Epidermal melanocyte (primary cell): Measurements from ENCODE around the gene KRTAP25-1.

ENCODE experiments used
- DNase-seq: peaks from one replicate; pipeline ENCODE4 v3.0.0; 2011; ENCODE audit warnings: low spot score; ENCODE audit not compliant: insufficient read length

Gene KRTAP25-1, protein sequence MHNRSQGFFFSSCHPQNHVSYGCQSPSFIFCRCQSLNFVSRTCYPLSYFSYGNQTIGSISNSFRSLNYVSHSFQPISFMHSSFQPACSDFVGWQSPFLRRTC

DNA sequence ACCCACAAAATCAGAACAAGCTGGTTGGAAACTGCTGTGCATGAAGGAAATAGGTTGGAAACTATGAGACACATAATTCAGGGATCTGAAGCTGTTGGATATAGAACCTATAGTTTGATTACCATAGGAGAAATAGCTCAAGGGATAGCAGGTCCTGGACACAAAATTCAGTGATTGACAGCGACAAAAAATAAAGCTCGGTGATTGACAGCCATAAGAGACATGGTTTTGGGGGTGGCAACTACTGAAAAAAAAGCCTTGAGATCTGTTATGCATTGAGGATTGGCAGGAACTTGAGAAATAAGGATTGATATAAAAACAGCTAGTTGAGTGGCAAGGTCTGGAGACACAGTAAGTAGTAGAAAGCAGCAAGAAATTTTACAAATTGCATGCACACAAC is at the start of gene KRTAP25-1:
Gene KRTAP25-1, minus strand, starts transcription at position 300 of the 400 bp plus-strand sequence. Its CDS starts 24 bp downstream, at position 276.
- DNase-seq: no peak

DNA sequence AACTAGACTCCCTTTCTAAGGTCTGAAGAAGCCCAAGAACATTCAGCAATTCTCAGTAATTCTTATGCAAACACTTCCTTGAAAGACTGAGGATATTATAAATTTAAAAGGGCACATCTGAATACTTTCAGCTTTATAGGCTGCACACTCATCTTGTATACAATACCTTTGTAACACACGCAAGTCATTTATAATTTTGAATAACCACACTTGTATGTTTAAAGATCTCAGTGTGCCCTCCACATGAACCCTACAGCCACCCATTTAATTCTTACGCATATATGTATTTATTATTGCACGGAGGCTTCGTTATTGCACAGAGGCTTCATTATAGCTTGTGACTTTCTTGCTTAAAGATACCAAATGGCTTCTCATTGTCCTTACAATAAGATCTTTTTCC is 49.4 kb upstream of the KRTAP25-1 start:
- no peak for DNase-seq

DNA sequence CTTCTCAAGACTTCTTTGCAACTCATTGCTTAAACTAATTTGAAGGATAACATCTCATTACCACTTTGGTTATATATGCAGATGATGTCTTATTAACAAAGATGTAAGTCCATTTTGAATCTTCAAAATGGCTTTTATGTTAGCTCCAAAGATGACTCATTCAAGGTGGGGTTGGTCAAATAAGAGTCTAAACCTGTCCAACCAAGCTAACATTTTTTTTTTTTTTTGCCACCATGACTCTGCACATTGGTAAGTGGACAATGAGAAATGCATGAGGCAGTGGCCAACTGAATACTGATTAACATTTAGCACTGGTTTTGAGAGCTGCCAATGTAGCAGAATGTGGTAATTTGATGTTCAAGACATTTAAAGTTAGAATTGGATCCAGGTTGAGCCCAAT is 48.5 kb upstream of the KRTAP25-1 start:
- no peak for DNase-seq

DNA sequence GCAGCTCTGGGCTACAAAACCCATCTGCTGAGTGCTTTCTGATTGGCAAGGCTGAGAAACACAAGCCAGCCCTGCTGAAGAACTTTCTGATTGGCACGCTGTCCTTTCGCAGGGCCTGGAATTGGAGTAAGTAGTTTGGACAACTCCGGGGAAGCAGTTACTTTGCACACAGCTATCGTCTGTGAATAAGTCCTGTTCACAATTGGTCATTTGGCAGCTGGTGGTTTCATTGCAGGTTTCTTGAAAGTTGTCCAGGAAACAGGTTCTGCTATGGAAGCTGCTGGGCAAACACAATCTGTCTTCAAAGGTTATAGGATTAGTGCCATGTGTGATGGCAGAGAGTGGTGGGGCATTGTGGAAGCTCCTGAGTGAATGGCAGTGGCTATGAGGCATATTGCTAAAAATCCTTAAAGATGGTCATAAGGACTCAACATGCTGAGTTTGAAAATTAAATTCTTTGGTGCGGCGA is 48.0 kb upstream of the KRTAP25-1 start, which contains the start of gene KRTAP27-1:
Gene KRTAP27-1, minus strand, starts transcription at position 419 of the 469 bp plus-strand sequence. Its CDS starts 26 bp downstream, at position 393.
- no peak for DNase-seq

- DNase-seq: no peak
Measured at GRCh38 chr21:30336596-30336995, 47.3 kb upstream of the KRTAP25-1 start.

DNA sequence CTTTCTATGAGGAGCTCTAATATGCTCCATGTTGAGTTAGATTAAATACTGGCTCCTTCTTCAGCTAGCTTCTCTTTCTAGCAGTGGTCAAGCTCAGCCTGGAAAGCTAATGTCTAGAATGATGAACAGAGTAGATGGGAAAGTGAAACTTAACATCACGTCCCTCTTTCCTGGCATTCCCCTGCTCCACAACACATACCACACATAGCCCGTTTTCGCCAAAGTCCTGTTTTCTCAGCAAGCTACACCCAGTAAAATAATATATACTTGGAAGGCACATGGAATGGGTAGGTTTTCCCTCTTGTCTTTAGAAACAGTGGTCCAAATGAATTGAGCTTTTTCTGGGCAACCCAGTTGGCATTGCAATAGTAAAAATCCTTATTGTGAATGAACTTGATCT is 44.4 kb upstream of the KRTAP25-1 start:
- DNase-seq: no peak

DNA sequence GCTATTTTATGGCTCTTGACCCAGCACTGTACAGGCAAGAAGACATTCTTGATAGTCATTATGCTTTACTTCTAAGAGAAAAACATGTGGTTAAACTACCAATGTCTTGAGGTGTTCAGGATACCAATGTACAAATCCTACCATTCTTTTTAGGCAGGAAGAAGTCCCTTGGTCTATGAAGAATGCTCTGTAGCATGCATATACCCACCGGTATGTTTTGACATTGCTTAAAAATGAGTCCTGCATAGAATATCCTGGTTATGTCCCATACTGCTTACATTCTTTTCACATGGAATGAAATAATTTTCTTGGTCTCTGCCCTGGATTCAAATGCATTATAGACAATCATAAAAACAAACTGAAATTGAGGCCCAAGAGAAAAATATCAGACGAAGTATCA is 43.4 kb upstream of the KRTAP25-1 start:
- DNase-seq: no peak

- no peak for DNase-seq
Measured at GRCh38 chr21:30329203-30329875, 40.0 kb upstream of the KRTAP25-1 start.

DNA sequence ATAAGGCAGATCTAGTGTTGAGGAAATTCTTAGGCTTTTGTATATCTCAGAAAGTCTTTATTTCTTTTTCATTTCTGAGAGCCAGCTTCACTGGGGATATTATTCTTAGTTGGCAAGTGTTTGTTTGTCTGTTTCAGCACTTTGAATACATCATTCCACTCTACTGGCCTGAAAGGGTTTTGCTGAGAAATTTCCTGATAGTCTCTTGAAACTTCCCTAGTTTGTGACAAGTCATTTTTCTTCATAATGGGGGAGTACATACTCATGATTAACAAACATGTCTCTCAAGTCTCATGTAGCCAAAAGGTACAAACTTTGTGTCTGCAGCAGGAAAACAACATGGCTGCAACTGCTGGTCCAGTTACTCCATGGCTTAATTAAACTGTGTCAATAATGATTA is 37.1 kb upstream of the KRTAP25-1 start:
- DNase-seq: no peak

DNA sequence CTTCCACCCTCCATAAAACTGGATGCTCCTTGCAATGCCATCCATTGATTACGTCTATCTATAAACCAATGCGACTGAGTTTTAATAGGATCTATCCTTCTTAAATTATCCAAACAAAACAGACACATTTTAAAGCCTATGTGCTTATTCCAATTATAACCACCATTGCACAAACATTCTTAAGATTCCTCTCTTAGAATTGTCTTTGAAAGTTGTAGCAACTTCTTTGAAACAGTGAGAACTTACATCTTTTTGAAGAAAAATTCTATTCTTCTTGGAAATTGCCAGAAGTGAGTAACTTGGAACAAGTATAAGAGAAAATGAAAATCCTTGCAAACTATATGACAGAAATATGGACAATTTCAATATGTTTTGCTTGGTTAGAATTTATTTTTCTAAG is 30.9 kb upstream of the KRTAP25-1 start, which contains the start of gene KRTAP26-1:
Gene KRTAP26-1, minus strand, starts transcription at position 101 of the 400 bp plus-strand sequence. CDS start 280 bp downstream, outside the sequence.
- no peak for DNase-seq

- no peak for DNase-seq
Measured at GRCh38 chr21:30315701-30316100, 26.4 kb upstream of the KRTAP25-1 start.

DNA sequence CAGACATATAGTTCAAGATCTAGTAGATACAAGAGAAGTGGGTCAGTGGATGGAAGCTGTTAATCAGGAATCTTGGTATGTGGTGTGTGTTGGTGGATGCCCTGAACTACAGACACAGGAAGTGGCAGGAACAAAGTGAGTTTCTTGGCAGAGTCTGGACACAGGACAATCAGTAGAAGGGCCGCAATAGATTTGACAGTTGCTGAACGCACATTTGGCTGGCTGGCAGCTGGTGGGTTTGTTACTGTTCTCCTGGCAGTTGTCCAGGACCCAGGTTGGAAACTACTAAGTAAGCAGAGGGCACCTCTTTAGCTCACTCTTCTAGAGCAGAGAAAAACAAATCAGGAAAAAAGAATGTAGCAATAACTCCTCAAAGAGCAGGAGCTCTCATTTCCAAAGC is 17.6 kb upstream of the KRTAP25-1 start:
- DNase-seq: no peak

DNA sequence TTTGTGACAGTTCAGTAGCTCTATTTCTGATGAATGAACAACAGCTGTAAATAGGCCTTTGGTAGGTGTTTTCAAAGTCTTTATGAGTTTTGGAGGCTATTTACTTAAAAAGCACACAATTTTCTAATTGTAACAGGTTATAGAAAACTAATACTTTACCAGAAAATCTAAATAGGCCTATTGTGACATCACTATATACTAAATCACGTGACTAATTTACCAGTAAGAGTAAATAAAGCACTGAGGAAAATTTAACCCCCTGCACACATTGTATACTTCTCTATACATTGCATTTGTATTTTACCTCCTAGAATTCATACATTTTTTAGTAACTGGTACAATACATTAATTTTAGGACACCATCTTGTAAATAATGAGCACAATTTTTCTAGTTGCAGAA is 15.8 kb upstream of the KRTAP25-1 start:
- no peak for DNase-seq

DNA sequence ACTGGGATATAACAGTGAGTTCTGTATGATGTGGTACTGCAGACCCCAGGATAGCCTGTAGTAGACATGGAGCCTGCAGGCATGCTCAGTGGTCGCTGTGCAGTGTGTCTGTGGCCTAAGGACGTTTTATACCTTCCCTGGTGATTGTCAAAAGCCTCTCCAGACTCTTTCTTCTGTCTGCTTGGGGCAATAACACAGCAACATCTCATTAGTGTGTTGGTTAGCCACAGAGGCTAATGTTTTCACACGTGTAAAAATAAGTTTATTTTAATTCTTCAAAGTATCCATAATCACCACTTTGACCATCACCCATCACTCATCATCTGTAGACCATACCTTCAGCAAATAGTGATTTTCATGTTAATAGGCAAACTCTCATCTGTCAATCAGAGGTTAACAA is 6.5 kb downstream of the KRTAP25-1 start, which contains the start of gene KRTAP24-1:
Gene KRTAP24-1, minus strand, starts transcription at position 101 of the 400 bp plus-strand sequence. Its CDS starts 18 bp downstream, at position 83.
- DNase-seq: no peak

GRCh38 chr21:30271611-30272010 is 17.7 kb downstream of the KRTAP25-1 start:
- no peak for DNase-seq

DNA sequence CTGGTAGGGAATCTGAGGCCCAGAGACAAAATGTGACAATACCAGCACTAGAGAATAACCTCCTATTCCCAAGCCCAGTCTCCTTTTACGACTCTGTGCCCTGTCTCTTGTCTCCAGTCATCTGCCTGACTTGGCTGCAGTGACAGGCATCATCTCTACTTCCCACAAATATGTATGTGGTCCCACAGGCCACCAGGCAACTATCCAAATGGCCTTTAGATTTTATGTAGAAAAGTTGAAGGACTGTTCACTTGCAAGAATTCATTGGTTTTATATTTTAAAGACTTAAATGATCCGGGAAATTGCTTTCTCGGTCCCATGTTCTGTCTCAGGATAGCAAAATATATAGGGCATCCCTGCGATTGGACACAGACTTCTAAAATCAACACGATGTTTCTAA is 18.2 kb downstream of the KRTAP25-1 start:
- no peak for DNase-seq

GRCh38 chr21:30269803-30270530 is 19.3 kb downstream of the KRTAP25-1 start:
- DNase-seq: no peak

- no peak for DNase-seq
Measured at GRCh38 chr21:30268608-30269197, 20.6 kb downstream of the KRTAP25-1 start.

DNA sequence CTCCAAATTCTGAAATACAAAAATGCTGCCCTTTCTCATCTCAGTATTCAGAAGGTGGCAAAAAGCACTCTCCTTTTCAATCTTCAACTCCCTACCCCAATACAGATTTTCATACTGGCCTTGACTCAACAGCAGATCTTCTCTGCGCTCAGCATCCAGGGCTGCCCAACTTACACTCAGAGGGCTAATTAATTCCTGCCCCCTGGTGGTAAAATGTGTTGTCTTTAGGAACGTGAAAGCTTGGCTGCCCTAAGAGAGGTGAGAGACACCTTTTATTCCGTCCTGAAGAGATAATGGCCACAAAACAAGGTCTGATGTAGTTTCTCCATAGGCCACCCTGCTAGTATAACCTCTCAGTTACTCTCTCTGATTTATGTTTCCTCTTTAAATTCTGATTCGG is 31.5 kb downstream of the KRTAP25-1 start:
- DNase-seq: no peak

- DNase-seq: no peak
Measured at GRCh38 chr21:30256100-30256499, 33.2 kb downstream of the KRTAP25-1 start.

DNA sequence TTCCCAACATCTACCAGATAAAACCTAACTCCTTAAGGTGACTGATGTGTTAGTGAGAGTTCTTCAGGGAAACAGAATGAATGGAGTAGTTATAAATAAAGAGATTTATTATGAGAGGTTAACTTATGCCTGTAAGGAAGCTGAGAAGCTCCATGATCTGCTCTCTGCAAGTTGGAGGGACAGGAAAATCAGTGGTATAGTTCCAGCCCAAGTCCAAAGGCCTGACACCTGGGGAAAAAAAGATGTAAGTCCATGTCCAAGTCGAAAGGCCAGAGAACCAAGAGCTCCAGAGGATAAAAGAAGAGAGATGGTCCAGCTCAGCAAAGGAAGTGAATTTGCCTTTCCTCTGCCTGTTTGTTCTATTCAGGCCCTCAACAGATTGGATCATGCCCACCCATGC is 33.6 kb downstream of the KRTAP25-1 start:
- DNase-seq: no peak

- no peak for DNase-seq
Measured at GRCh38 chr21:30251781-30252180, 37.5 kb downstream of the KRTAP25-1 start.
